ENCODE data around the gene OR13H1. TPM values are rescaled to one million over a fixed set of nuclear protein-coding genes. Genes with fewer than 3 reads are reported as not detected.
"Not testable (repeated sequence)": the region's sequence is repeated elsewhere in the genome, so short reads cannot be mapped to it uniquely, and the experiment has no call there.

OR13H1 gene
- total RNA-seq, 1 donor from 2014 or later: not detected

- Mint-ChIP-seq H3K36me3 (peaks cover 17% of the 10 kb centered on the region), H3K27ac (no peak overlapping the region), H3K4me3 (no peak overlapping the region), H3K27me3 (ENCODE audit: low read depth) (no peaks in the 10 kb centered on the region), H3K9me3 (peaks cover 3% of the 10 kb centered on the region), H3K4me1 (peaks cover 15% of the 10 kb centered on the region)
- no peak for DNase-seq (ENCODE audit: low spot score in 2 of 2, unreplicated experiment in 2 of 2)
- no peak for TF ChIP-seq CTCF (IDR thresholded peaks at IDR 0.05; ENCODE audit: unreplicated experiment)
Measured at GRCh38 chrX:131549011-131549410, 5.1 kb downstream of the OR13H1 start.

- H3K27me3 Mint-ChIP-seq (ENCODE audit: low read depth); H3K4me3 Mint-ChIP-seq; DNase-seq (ENCODE audit: low spot score in 2 of 2, unreplicated experiment in 2 of 2); H3K27ac Mint-ChIP-seq: not testable (repeated sequence)
- peaks cover 15% of the 10 kb centered on the region for H3K4me1 Mint-ChIP-seq
- peaks cover 20% of the 10 kb centered on the region for H3K36me3 Mint-ChIP-seq
- peaks cover 16% of the 10 kb centered on the region for H3K9me3 Mint-ChIP-seq
Measured at GRCh38 chrX:131552453-131552852, 8.6 kb downstream of the OR13H1 start.

GRCh38 chrX:131558562-131558961 lies 14.7 kb downstream of the OR13H1 start:
- TF ChIP-seq CTCF (IDR thresholded peaks at IDR 0.05; ENCODE audit: unreplicated experiment): no peak
- peaks cover 20% of the 10 kb centered on the region for H3K9me3 Mint-ChIP-seq
- H3K27me3 Mint-ChIP-seq (ENCODE audit: low read depth): no peaks in the 10 kb centered on the region

GRCh38 chrX:131564553-131565229 lies 20.8 kb downstream of the OR13H1 start:
- Mint-ChIP-seq H3K9me3 (peaks cover 8% of the 10 kb centered on the region), H3K4me3 (no peak overlapping the region), H3K27me3 (ENCODE audit: low read depth) (no peaks in the 10 kb centered on the region), H3K4me1 (peaks cover 18% of the 10 kb centered on the region), H3K27ac (no peak overlapping the region), H3K36me3 (peaks cover 2% of the 10 kb centered on the region)
- no peak for TF ChIP-seq CTCF (IDR thresholded peaks at IDR 0.05; ENCODE audit: unreplicated experiment)
- DNase-seq (ENCODE audit: low spot score in 2 of 2, unreplicated experiment in 2 of 2): no peak

More at GRCh38 chrX:131558562-131558961, 14.7 kb downstream of the OR13H1 start:
- Mint-ChIP-seq H3K4me1 (peaks cover 14% of the 10 kb centered on the region), H3K36me3 (peaks cover 17% of the 10 kb centered on the region), H3K4me3 (no peak overlapping the region), H3K27ac (no peak overlapping the region)
- DNase-seq (ENCODE audit: low spot score in 2 of 2, unreplicated experiment in 2 of 2): no peak

GRCh38 chrX:131565909-131566308 lies 22.0 kb downstream of the OR13H1 start:
- Mint-ChIP-seq H3K27me3 (ENCODE audit: low read depth) (no peaks in the 10 kb centered on the region), H3K9me3 (peaks cover 14% of the 10 kb centered on the region), H3K27ac (no peak overlapping the region), H3K4me3 (no peak overlapping the region), H3K36me3 (peaks cover 2% of the 10 kb centered on the region), H3K4me1 (peaks cover 17% of the 10 kb centered on the region)
- DNase-seq (ENCODE audit: low spot score in 2 of 2, unreplicated experiment in 2 of 2): no peak
- no peak for TF ChIP-seq CTCF (IDR thresholded peaks at IDR 0.05; ENCODE audit: unreplicated experiment)

- Mint-ChIP-seq H3K4me3 (no peak overlapping the region), H3K4me1 (peaks cover 14% of the 10 kb centered on the region), H3K27me3 (ENCODE audit: low read depth) (no peaks in the 10 kb centered on the region), H3K36me3 (peaks cover 13% of the 10 kb centered on the region), H3K27ac (peak overlapping the region; percentile 14), H3K9me3 (peaks cover 14% of the 10 kb centered on the region)
- DNase-seq (ENCODE audit: low spot score in 2 of 2, unreplicated experiment in 2 of 2): no peak
- TF ChIP-seq CTCF (IDR thresholded peaks at IDR 0.05; ENCODE audit: unreplicated experiment): no peak
Measured at GRCh38 chrX:131571348-131571747, 27.5 kb downstream of the OR13H1 start.

Measured in mesothelial cell of epicardium (in vitro differentiated cells).